LoVo (cell line): Measurements from ENCODE around the gene RAB24.
A peak's percentile ranks its signal among the peaks of the same experiment; 100 is the strongest.

Source experiments
- DNase-seq: peaks from one replicate; pipeline ENCODE4 v3.0.0-alpha.2; 2016; ENCODE audit warnings: low spot score

Gene RAB24

GRCh38 chr5:177333420-177334154 is 30.1 kb upstream of the RAB24 start:
- DNase-seq = no peak

- DNase-seq = no peak
Observed at GRCh38 chr5:177332896-177333260, 29.4 kb upstream of the RAB24 start.

- DNase-seq = no peak
Observed at GRCh38 chr5:177332031-177332895, 28.7 kb upstream of the RAB24 start.

- DNase-seq = no peak
Observed at GRCh38 chr5:177330991-177331842, 27.7 kb upstream of the RAB24 start.

- DNase-seq = no peak
Observed at GRCh38 chr5:177329883-177330282, 26.4 kb upstream of the RAB24 start.

- DNase-seq = no peak
Observed at GRCh38 chr5:177328545-177329231, 25.2 kb upstream of the RAB24 start.

- no peak for DNase-seq
Observed at GRCh38 chr5:177327539-177328522, 24.3 kb upstream of the RAB24 start.

- DNase-seq = peak; percentile 32
Observed at GRCh38 chr5:177325868-177326381, 22.4 kb upstream of the RAB24 start.

GRCh38 chr5:177320879-177321278 is 17.4 kb upstream of the RAB24 start:
- DNase-seq = no peak

- DNase-seq = no peak
Observed at GRCh38 chr5:177319913-177320588, 16.5 kb upstream of the RAB24 start.

- DNase-seq = peak; percentile 69
Observed at GRCh38 chr5:177317959-177318377, 14.4 kb upstream of the RAB24 start.

- DNase-seq = no peak
Observed at GRCh38 chr5:177316005-177316404, 12.5 kb upstream of the RAB24 start.

- no peak for DNase-seq
Observed at GRCh38 chr5:177315411-177315810, 11.9 kb upstream of the RAB24 start.

- DNase-seq = no peak
Observed at GRCh38 chr5:177314376-177315342, 11.1 kb upstream of the RAB24 start.

- no peak for DNase-seq
Observed at GRCh38 chr5:177313561-177314259, 10.2 kb upstream of the RAB24 start.

GRCh38 chr5:177312649-177313181 is 9.2 kb upstream of the RAB24 start:
- DNase-seq = peak; percentile 64
